Bronchial epithelial cell (primary cell): ENCODE results near the gene COL28A1. TPM values are rescaled to one million over a fixed set of nuclear protein-coding genes. Genes with fewer than 3 reads are reported as not detected.

Source experiments
- DNase-seq: peaks from one replicate; pipeline ENCODE4 v3.0.0-alpha.2; 2010; ENCODE audit warnings: low read depth
- FAIRE-seq: peaks from 2 replicates; lab custom pipeline; 2011; peaks lifted over from hg19 to GRCh38; lab: Jason Lieb, UNC
- H3K27me3 ChIP-seq: 2 replicates; pipeline ENCODE4 v1.5.1; 2011; ENCODE audit warnings: low read length; ENCODE audit not compliant: control insufficient read depth, insufficient read depth
- H3K36me3 ChIP-seq: 2 replicates; pipeline ENCODE4 v1.5.1; 2011; ENCODE audit warnings: low read length; ENCODE audit not compliant: control insufficient read depth, insufficient read depth
- H3K4me3 ChIP-seq: 2 replicates; pipeline ENCODE4 v1.5.1; 2011; ENCODE audit warnings: mild to moderate bottlenecking, low read depth, low read length, control low read depth
- total RNA-seq: library from RNA; depleted of rRNA; stranded (reverse); fragments of >200 nt; gene quantifications from 2 replicates; pipeline ENCODE4 v1.2.1, GENCODE V29; 2014
- TF ChIP-seq, protein P1 (sequence below): IDR thresholded peaks from 2 replicates; pipeline ENCODE4 v1.5.1; 2011; ENCODE audit warnings: mild to moderate bottlenecking, moderate library complexity, low read length, control low read depth, inconsistent platforms; ENCODE audit not compliant: insufficient read depth, severe bottlenecking

Gene COL28A1
- total RNA-seq, 1 donor from 2014 or later = not detected

DNA sequence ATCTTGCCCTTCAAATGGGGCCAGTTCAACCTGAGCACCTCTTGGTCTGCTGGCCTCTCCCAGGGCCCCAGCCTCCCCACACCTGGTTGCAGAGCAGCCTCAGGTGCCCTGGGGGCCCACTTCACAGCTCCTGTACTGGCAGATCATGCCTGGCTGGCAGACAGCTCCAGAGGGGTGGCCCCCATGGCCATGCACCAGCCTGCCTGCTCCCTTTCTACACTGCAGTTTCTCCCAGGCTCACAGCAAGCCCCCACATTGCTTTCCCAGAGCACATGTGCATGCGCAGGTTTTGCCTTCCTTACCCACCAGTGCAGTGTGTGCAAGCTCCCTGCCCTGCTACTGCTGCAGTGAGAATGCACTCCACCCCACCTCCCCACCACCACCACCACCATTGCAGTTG lies 21.2 kb upstream of the COL28A1 start:
- no peaks in the 10 kb centered on the region for H3K36me3 ChIP-seq
- no peaks in the 10 kb centered on the region for H3K27me3 ChIP-seq
- FAIRE-seq (peak; percentile 23), DNase-seq (no peak)
- TF ChIP-seq, protein P1, sequence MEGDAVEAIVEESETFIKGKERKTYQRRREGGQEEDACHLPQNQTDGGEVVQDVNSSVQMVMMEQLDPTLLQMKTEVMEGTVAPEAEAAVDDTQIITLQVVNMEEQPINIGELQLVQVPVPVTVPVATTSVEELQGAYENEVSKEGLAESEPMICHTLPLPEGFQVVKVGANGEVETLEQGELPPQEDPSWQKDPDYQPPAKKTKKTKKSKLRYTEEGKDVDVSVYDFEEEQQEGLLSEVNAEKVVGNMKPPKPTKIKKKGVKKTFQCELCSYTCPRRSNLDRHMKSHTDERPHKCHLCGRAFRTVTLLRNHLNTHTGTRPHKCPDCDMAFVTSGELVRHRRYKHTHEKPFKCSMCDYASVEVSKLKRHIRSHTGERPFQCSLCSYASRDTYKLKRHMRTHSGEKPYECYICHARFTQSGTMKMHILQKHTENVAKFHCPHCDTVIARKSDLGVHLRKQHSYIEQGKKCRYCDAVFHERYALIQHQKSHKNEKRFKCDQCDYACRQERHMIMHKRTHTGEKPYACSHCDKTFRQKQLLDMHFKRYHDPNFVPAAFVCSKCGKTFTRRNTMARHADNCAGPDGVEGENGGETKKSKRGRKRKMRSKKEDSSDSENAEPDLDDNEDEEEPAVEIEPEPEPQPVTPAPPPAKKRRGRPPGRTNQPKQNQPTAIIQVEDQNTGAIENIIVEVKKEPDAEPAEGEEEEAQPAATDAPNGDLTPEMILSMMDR = no peak
- H3K4me3 ChIP-seq = no peak overlapping the region

DNA sequence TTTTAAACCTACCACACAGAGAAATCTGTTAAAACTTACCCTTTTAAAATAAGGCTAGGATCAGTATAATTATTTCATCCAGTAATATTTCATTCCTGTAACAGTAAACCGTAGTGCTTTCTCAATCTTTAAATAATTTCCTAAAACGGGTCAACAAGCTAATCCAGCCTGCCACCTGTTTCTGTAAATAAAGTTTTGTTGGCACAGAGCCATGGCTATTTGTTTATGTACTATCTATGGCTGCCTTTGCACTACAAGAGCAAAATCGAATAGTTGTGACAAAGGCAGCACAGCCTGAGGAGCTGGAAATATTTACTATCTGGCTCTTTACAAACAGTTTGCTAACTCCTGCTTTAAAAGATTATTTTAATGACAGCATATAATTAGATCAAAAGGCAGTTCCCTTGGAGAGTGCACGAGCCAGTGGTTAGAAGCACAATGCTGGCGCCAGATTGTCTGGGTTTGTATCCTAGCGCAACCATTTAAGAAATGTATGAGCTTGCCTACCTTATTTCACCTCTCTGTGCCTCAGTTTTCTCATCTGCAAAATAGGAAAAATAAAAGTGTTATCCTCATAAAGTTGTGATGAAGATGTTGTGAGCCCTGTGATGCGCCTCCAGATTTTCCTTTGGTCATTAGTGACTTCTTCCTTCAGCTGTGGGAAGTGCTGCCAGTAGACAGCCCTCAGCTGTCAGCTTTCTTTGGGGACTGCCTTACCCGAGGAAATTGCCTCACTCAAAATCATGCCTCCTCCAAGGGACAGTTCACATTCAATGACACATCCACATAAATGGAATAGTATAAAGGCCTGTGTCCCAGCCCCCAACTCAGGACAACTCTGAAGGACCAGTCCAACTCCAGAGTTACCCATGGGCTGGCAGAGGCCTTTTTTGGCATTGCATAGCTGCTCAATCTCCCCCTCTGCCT lies 19.2 kb upstream of the COL28A1 start:
- TF ChIP-seq, protein P1 = no peak
- Histone ChIP-seq H3K4me3 (no peak overlapping the region), H3K36me3 (no peaks in the 10 kb centered on the region), H3K27me3 (no peaks in the 10 kb centered on the region)
- FAIRE-seq = no peak
- DNase-seq = no peak

DNA sequence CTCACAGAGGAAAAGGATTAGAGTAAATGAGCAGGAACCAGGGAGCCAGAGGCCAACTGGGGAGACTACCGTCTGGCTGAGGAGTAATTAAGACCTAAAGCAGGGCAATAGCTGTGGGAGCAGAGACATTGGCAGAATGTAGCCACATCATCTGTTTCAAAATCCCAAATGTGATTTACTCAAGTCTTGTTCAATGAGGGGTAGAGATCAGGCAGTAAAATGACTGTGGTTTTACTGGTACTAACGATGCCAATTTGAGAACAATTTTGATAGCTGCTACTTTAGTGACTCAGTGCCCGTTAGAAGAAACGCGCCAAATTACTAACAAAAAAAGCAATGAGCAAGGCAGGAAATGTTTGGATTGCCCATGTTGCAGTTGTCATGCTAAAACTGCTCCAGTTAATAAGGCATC lies 18.4 kb upstream of the COL28A1 start:
- no peaks in the 10 kb centered on the region for H3K36me3 ChIP-seq
- no peak overlapping the region for H3K4me3 ChIP-seq
- no peaks in the 10 kb centered on the region for H3K27me3 ChIP-seq
- FAIRE-seq (no peak), DNase-seq (no peak)
- TF ChIP-seq, protein P1 = no peak

DNA sequence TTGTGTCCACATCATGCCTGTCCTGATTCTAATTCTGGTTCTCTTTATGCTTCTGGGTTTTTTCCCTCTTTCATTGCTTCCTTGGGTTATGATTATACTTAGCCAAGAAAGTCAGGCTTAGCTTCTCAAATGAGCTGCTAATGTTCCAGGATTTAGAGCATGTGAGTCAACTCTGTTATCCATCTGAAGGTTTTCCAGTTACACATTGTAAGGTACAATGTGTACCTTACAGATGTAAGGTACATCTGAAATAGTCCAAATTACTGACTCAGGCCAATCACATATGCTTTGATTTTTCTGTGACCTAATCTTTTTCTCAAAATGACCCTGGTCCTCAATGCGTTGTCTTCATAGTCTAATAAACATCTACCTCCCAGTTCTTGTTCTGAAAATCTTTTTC lies 17.7 kb upstream of the COL28A1 start:
- FAIRE-seq (no peak), DNase-seq (no peak)
- TF ChIP-seq, protein P1 = no peak
- Histone ChIP-seq H3K4me3 (no peak overlapping the region), H3K27me3 (no peaks in the 10 kb centered on the region), H3K36me3 (no peaks in the 10 kb centered on the region)

DNA sequence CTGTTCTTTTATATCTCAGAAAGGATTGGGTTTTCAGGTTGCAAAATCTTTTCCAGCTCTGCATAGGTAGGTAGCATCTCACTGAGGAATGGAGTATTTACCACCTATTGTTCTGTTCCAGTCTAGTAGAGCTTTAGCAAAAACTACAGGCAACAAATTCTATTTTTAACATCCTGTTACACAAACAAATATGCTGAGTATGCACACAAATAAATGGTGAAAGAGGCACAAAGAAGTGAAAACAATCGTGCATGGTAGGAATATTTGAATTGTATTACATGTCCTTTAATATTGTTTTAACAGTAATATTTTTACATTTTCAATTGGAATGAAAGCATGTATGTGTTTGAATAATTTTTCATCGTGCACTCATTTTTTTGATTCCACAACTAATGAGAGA lies 16.5 kb upstream of the COL28A1 start:
- FAIRE-seq (no peak), DNase-seq (no peak)
- TF ChIP-seq, protein P1 = no peak
- H3K4me3 ChIP-seq = no peak overlapping the region
- H3K27me3 ChIP-seq = no peaks in the 10 kb centered on the region
- no peaks in the 10 kb centered on the region for H3K36me3 ChIP-seq
